Epidermal melanocyte (primary cell): ENCODE results near the gene UBAP2.
"Not testable (repeated sequence)": the region's sequence is repeated elsewhere in the genome, so short reads cannot be mapped to it uniquely, and the experiment has no call there.

Source experiments
- DNase-seq: peaks from one replicate; pipeline ENCODE4 v3.0.0; 2011; ENCODE audit warnings: low spot score; ENCODE audit not compliant: insufficient read length

Gene UBAP2

DNA sequence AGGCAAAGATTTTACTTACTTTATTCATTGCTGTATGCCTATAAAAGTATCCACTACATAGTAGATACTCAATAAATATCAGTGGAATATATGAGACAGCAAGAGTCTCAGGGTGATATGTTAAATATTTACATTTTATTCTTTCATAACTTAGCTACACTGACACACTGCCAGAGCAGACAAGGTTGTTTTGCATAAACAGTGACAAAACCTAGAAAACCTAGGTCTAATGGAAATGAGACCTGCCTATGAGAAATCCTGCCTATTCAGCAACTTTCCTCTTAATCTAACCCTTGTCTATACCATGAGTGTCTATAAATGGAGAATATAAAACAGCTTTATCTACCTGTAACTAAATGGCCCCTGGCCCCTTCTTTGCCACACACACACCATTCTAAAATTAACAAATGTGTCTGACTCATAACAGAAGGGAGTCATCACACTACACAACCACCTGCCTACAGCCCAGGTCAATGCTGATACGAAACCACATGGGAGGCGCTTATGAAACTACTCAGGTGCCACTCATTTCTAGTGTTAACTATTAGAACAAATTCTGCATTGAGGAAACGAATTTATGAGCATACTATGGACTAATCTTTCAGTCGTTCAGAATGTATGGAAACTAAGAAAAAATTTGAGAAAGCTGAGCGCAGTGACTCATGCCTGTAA, 60.3 kb downstream of the UBAP2 start:
- DNase-seq: no peak

DNA sequence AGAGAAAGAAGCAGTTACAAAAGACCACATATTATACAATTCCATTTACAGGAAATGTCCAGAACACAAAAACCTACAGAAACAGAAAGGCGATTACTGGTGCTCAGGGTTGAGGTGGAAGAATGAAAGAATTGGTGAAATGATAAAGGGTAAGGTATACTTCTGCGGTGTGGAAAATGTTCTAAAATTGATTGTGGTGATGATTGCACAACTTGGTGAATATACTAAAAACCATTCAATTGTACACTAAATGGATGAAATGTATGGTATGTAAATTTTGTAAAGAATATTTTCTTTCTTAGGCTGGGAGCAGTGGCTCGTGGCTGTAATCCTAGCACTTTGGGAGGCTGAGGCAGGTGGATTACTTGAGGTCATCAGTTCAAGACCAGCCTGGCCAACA, 72.3 kb downstream of the UBAP2 start:
- no peak for DNase-seq

DNA sequence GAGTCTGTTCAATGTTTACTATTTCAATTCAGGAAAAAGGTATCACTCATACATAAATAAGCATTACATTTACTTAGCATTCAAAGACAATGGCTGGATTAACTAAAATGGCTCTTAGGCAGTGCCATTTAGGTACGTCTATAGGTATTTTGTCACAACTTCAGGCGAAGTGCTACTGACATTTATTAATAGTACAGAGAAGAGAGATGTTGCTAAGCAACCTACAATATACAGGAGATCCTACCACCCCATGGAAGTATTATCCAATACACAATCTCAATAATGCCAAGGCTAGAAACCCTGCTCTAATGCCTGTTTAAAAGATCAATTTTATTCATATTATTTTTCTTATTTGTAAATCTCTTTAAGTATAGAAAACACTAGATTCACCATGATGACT, 76.0 kb downstream of the UBAP2 start:
- no peak for DNase-seq

DNA sequence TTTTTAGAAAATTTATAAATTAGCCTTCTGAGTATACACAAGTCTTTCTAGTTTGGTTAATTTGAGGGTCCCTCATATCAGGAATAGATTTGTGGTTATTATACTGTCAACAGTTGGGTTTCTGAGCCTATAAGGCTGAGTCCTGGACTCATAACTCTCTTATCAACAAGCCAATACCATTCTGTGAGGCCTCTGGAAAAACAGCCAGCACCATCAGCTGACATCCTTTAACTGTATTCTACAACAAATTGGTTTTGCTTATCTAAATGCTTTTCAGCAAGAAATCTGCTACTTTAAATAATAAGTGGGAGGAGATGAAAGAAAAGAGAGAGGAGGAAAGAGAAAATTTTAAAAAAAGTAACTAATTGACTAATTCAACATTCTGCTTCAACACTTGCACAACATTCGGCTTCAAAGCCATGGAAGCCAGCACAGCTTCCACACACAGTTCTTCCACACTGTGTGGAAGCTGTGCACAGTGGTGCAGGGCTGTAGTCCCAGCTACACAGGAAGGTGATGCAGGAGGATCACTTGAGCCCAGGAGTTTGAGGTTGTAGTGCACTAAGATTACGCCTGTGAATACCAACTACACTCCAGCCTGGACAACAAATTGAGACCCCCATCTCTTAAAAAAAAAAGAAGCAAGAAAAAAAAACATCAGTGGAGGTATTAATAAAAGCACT, 84.5 kb downstream of the UBAP2 start:
- DNase-seq: no peak

DNA sequence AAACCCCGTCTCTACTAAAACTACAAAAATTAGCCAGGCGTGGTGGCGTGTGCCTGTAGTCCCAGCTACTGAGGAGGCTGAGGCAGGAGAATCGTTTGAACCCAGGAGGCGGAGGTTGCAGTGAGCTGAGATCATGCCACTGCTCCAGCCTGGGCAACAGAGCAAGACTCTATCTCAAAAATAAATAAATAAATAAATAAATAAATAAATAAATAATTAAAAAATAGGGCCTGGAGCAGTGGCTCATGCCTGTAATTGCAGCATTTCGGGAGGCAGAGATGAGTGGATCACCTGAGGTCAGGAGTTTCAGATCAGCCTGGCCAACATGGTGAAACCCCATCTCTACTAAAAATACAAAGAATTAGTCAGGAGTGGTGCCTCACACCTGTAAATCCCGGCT, 86.2 kb downstream of the UBAP2 start:
- not testable (repeated sequence) for DNase-seq

DNA sequence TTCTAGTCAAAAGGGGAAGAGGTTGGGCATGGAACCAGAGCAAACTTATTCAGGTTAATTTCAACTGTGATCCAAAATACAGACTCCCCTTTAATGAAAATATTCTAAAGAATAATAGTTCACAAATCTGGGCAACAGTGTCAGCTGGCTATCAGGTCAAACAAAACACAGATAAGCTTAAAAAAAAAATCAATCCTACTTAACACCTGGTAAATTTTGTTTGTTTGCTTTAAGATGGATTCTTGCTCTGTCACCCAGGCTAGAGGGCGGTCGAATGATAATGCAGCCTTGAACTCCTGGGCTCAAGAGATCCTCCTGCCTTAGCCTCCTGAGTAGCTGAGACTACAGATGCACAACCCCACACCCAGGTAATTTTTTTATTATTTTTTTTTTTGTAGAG, 89.0 kb downstream of the UBAP2 start:
- DNase-seq: no peak

DNA sequence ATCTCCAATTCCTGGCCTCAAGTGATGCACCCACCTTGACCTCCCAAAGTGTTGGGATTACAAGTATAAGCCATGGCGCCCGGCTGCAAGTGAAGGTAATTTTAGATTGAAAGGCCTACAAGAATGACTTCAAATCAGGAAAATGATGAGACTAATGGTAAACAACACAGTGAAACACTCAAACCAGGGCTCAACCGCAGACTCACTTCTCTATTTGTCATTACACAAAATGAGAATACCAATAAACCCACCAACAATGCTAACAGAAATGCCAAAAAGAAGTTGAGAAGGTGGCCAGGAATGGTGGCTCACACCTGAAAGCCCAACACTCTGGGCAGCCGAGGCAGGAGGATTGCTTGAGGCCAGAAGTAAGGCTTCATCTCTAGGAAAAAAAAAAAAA, 92.1 kb downstream of the UBAP2 start:
- no peak for DNase-seq

DNA sequence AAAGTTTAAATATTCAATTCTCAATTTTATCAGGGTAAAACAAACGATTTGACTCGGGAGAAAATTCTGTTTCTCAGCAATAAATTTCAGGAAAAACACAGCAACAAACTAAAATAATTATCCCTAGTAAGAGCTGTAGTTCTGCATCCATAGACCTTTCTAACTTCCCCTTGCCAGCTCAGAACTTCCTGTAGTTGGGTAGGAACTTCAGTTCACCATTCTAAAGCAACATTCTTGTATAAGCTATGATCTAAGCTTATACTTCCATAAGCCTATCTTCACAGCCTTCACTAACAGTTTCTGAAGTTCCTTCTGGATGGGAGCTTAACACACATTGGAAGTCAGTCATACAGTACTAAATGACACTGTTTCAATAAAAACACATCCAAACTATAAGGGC, 96.6 kb downstream of the UBAP2 start:
- DNase-seq: no peak

DNA sequence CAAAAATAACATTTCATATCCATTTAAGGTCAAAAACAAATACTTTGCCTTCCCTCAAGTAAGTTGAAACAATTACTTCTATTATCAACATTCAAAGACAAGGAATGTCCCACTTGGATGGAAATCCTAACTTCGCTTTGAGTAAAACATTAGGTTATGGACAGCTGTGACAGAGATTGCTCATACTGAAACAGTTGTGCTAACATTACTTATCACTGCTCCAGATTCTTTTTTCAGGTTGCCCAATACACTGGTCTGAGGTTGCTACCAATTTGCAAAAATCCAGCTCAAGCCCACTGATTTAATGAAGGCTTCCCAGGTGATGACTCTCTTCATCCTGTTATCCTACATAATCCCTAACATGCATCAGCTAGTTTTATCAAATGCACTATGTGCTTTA, 98.3 kb downstream of the UBAP2 start:
- DNase-seq: no peak

DNA sequence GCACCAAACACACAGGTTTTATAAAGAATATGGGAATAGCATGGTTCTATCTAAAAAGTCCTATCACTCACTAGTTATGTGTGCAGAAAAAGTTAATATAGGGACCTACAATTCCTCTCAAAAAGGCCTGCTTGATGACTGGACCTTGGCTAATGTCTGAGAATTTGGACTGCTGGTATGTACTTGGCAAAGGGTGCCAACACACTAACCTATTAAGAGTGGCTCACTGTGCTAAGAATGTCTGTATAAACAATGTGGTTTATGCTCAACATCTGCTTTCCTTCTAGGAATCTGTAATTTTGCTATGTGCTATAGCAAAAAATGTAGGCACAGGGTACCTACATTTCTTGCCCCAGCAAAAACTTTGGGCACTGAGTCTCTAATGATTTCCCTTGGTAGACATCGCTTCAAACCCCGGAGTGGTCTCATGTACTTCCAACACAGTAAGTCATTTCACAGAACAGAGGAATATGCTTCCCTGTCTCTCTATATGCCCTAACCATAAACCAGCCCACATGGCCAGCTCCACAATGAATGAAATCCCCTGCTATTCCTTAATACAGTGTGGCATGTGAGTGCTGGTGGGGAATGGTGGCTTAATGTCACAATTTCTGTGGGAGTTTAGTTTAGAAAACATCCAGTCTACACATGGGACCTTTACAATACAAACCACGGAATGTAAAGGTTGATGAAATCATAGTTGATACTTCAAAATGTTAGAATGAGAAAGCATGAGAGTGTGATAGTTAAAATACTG, 101.7 kb downstream of the UBAP2 start:
- peak; percentile 84 for DNase-seq

DNA sequence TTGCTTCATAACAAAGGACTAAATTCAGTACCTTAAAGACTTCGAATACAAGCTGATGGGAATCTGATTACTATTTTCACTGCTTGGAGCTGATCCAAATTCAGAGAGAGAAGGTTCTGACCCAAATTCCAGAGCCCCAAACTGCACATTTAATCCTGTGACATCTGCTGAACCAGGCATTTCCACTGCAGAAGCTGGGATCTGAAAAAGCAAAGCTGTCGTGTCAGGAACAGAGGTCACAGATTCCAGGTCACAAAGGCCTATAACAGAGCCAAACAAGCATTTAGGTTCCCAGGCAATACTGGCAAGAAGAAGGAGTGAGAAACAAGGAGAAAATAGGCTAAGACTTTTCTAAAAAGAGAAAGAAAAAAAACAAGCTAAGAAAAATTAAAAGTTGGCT, 105.3 kb downstream of the UBAP2 start:
- no peak for DNase-seq

DNA sequence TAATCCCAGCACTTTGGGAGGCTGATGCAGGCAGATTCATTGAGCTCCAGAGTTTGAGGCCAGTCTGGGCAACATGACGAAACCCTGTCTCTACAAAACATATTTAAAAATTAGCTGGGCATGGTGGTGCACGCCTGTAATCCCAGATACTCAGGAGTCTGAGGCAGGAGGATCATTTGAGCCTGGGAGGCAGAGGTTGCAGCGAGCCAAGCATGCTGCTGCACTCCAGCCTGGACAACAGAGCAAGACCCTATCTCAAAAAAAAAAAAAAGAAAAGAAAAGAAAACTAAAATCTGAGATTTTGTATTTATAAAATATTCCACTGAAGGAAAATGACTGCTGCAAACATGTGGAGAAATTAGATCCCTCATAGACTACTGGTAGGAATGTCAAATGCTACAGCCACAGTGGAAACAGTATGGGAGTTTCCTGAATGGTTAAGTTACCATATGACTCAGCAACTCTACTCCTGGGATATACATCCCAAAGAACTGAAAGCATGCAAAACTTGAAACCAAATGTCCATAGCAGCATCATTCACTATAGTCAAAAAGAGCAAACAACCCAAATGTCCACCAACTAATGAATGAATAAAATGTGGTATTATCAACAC, 106.1 kb downstream of the UBAP2 start:
- no peak for DNase-seq

DNA sequence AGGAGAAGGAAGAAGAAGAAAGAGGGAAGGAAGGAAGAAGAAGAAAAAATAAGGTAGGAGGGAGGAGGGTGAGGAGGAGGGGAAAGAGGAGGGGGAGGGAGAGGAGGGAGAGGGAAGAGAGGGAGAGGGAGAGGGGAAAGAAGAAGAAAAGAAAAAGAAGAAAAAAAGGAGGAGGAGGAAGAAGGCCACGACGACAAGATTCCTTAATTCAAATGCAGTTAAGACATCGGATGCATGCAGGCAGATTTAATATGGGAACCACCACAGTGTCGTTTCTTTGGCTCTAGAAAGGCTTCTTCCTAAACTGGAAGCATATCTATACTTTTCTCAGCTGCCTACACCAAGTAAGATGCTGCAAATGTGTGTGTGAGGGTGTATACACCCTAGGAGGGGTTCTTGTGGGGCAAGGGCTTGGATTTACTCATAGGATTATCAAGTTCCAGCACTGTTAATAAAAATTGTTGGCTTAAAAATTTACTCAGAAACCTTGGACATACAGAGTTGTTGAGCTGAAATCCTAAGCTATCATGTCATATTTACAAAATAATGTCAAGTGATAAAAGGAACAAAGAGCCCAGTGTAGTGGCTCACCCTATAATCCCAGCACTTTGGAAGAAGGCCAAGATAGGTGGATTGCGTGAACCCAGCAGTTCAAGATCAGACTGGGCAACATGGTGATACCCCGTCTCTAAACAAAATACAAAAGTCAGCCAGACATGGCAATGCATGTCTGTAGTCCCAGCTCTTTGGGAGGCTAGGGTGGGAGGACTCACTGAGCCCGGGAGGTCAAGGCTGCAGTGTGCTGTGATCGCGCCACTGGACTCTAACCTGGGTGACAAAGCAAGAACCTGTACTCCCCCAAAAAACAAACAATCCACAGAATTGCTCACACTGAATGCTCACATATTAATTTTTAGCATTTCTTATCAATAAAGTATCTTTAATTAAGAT, 108.5 kb downstream of the UBAP2 start:
- DNase-seq: no peak

DNA sequence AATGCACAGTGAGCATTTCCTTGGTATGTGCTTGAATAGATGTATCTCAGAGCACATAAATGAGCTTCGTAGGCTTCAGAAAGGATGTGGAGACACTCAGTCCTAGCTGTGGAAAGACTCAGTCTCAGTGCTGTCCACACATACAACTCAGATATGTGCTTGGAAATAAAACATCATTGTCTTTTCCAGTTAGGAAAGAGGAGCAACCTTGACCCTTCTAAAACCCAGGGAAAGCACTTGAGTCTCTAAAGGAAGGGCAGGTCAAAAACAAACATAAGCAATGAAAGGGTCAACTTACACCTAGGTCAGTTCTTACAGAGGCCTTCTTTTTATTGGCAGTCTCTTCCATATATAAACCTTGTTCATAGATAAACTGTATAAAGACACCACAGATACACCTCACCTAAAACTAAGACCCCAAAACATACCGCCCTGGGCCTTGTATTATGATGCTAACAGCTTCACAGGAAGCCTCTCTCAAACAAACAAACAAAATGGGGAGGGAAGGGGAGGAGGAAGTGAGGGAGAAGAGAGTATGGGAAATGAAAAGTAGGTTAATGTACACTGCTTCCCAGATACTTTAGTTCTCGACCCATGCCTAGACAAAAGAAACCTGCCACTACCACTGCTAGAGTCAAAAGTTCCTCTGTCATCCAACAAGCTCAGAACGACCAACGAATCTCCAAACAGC, 114.4 kb downstream of the UBAP2 start:
- DNase-seq: no peak

DNA sequence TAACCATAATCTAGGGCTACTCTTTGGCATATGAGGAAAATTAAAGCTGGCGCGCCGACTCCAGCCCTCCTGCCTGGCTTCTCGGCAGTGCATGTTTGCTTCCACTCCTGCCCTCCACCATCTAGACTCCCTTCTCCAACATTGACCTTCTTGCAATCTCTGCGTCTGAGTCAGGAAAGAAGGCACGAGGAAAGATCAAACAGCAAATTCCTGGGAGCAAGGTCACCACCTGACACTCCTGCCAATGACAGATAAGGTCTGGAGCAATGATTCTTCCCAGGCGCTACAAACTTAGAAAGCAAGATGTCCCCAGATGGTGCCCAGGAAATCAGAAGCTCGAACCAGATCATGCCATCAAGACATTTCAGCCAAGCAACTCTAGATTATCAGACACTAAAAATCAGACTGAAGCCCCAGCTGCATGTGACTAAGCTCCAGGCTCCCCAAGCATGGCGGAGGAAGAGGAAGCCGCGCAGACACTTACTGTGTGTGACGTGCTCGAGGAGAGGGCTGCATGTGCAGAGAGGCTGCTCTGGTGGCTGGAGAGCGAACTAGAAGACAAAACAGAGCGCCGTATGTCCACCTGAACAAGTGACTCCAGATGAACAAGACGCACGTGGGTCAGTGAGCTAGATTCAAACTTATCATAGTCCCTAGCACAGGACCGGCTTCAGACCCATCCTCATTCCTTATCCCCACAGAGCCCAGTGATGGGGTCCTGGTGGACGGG, 116.4 kb downstream of the UBAP2 start:
- no peak for DNase-seq

DNA sequence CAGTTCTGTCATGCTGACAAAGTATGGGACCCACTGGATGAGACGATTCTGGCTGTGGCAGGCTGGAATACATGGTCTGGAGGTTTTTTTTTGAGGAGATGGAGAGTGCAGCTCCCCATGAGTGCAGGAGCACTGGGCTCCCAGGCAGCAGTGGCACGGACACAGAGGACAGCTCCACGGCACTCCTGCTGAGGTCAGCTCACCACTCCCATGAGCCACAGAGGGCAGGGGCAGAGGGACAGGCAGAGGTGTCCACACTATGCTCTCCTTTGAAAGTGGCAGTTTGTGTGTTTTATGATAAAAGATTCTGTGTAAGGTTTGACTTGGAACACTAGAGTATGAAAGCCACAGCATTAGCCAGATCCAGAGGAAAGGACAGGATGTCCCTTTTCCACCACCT, 117.4 kb downstream of the UBAP2 start:
- DNase-seq: no peak

DNA sequence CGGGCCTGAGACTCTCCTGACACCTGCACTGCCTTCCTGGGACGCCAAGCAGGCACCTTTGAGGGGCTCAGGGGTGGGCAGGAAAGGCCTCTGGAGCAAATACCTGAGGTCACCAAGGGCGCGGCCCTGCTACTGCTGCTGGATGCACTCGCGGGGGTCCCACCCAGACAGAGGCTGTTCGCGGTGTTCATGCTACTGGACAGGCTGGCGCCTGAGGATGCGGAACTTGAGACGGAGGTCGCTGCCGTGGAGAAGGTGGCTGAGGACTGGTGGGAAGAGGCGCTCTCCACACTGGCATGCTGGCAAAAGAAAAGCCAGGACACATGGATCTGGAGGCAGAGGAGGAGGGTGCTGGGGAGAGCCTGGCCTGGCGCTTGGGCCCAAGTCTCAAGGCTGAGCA, 121.0 kb downstream of the UBAP2 start:
- DNase-seq: no peak

DNA sequence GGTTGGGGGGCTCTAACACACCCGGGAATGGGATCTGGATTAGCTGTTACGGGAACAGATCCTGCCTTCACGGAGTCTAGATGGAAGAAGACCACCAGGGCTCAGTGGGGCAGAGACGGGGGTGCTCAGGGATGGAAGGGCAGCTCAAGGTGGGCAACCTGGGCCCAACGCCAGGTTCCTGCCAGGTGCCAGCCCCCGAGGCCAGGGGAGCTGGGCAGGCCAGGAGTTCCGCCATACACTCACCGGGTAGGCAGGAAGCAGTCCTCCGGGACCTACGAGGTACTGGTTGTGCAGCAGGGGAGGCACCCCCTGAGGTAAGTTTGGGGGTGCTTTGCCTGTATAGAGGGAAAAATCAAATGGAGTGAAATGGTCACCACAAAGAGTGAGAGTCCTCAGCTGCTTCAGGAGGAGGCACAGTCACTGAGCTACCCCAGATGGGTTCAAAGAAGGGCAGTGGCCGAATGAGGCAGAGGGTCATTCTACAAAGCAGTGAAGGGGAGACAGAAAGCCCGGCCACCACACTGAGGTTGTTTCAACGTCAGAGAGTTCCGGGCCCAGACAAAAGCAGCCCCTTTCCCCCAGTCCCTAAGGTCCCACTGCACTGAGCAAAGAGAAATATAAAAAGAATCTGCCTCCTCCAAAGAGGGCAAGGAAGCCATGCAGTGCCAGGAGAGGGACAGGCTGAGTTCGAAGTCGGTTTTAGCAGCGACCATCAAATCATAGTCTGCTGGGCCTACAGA, 121.8 kb downstream of the UBAP2 start:
- no peak for DNase-seq
